Coronary artery (tissue), 2 donors: Measurements from ENCODE around the gene RBP2.

Experiments used
- DNase-seq: peaks from one replicate; pipeline ENCODE4 v3.0.0-alpha.2; 2017; ENCODE audit warnings: low spot score
- H3K27ac ChIP-seq, 2 donors: fragments of 200-600 bp; sonication (generic); one replicate each; pipeline ENCODE4 v1.5.1; 2016 to 2019
- H3K4me3 ChIP-seq: fragments of 200-600 bp; sonication (generic); 2 replicates; pipeline ENCODE4 v1.5.1; 2016; ENCODE audit warnings: mild to moderate bottlenecking, moderate library complexity
- CTCF ChIP-seq: fragments of 200-600 bp; sonication (generic); IDR thresholded peaks from one replicate; pipeline ENCODE4 v1.5.1; 2019; ENCODE audit warnings: antibody characterized with exemption

The RBP2 gene

GRCh38 chr3:139468399-139468798, 7.9 kb downstream of the RBP2 start:
- no peak for DNase-seq
- TF ChIP-seq CTCF, result no peak
- H3K27ac ChIP-seq, result no peak overlapping the region
- H3K4me3 ChIP-seq, result no peak overlapping the region

GRCh38 chr3:139466360-139466759, 10.0 kb downstream of the RBP2 start:
- H3K4me3 ChIP-seq, result no peak overlapping the region
- no peak for DNase-seq
- H3K27ac ChIP-seq, result no peak overlapping the region
- TF ChIP-seq CTCF, result no peak

GRCh38 chr3:139465636-139466035, 10.7 kb downstream of the RBP2 start:
- no peak for TF ChIP-seq CTCF
- Histone ChIP-seq H3K4me3 (no peak overlapping the region), H3K27ac (no peak overlapping the region)
- no peak for DNase-seq

- Histone ChIP-seq H3K27ac (no peak overlapping the region), H3K4me3 (no peak overlapping the region)
- no peak for TF ChIP-seq CTCF
- DNase-seq, result no peak
Observed at GRCh38 chr3:139463466-139463865, 12.8 kb downstream of the RBP2 start.

- TF ChIP-seq CTCF, result no peak
- Histone ChIP-seq H3K4me3 (no peak overlapping the region), H3K27ac (no peak overlapping the region)
- DNase-seq, result no peak
Observed at GRCh38 chr3:139460529-139460928, 15.8 kb downstream of the RBP2 start.

- DNase-seq, result no peak
- no peak overlapping the region for H3K4me3 ChIP-seq
- no peak for TF ChIP-seq CTCF
- no peak overlapping the region for H3K27ac ChIP-seq
Observed at GRCh38 chr3:139460076-139460475, 16.2 kb downstream of the RBP2 start.

GRCh38 chr3:139458348-139458747, 18.0 kb downstream of the RBP2 start:
- no peak overlapping the region for H3K27ac ChIP-seq
- TF ChIP-seq CTCF, result no peak
- H3K4me3 ChIP-seq, result no peak overlapping the region
- no peak for DNase-seq
